Stimulated activated CD4-positive, alpha-beta T cell treated with anti-CD3 and anti-CD28 coated beads, TNF-alpha, amount 100 ng/mL, for 1 hour (primary cell): ENCODE data around the gene WWOX.

Experiments used
- DNase-seq, 3 donors: peaks; one replicate each; pipeline ENCODE4 v3.0.0-alpha.2; 2020; ENCODE audit warnings: low read depth in 3 of 3, low spot score in 1 of 3

WWOX gene

GRCh38 chr16:79173919-79174318, 1074.5 kb downstream of the WWOX start:
- no peak for DNase-seq

- DNase-seq = no peak
Observed at GRCh38 chr16:79175286-79176057, 1076.0 kb downstream of the WWOX start.

- no peak for DNase-seq
Observed at GRCh38 chr16:79177018-79177417, 1077.6 kb downstream of the WWOX start.

GRCh38 chr16:79181419-79181818, 1082.0 kb downstream of the WWOX start:
- DNase-seq = no peak

- no peak for DNase-seq
Observed at GRCh38 chr16:79182616-79183015, 1083.2 kb downstream of the WWOX start.

- no peak for DNase-seq
Observed at GRCh38 chr16:79183571-79183970, 1084.1 kb downstream of the WWOX start.

- no peak for DNase-seq
Observed at GRCh38 chr16:79184464-79185030, 1085.1 kb downstream of the WWOX start.

GRCh38 chr16:79185711-79186110, 1086.3 kb downstream of the WWOX start:
- no peak for DNase-seq

- no peak for DNase-seq
Observed at GRCh38 chr16:79186196-79186595, 1086.7 kb downstream of the WWOX start.

- DNase-seq = no peak
Observed at GRCh38 chr16:79188115-79188738, 1088.8 kb downstream of the WWOX start.

GRCh38 chr16:79188739-79189122, 1089.3 kb downstream of the WWOX start:
- DNase-seq = no peak

GRCh38 chr16:79190542-79190941, 1091.1 kb downstream of the WWOX start:
- DNase-seq = no peak

- DNase-seq = no peak
Observed at GRCh38 chr16:79191933-79192332, 1092.5 kb downstream of the WWOX start.

- DNase-seq = no peak
Observed at GRCh38 chr16:79192904-79193303, 1093.5 kb downstream of the WWOX start.

- no peak for DNase-seq
Observed at GRCh38 chr16:79194291-79194690, 1094.8 kb downstream of the WWOX start.

GRCh38 chr16:79195938-79196337, 1096.5 kb downstream of the WWOX start:
- no peak for DNase-seq

- no peak for DNase-seq
Observed at GRCh38 chr16:79201436-79201835, 1102.0 kb downstream of the WWOX start.

- DNase-seq = no peak
Observed at GRCh38 chr16:79202977-79203376, 1103.5 kb downstream of the WWOX start.

- no peak for DNase-seq
Observed at GRCh38 chr16:79204486-79204885, 1105.0 kb downstream of the WWOX start.

GRCh38 chr16:79206889-79207288, 1107.4 kb downstream of the WWOX start:
- DNase-seq = no peak

GRCh38 chr16:79209308-79209707, 1109.9 kb downstream of the WWOX start:
- no peak for DNase-seq

GRCh38 chr16:79210607-79211006, 1111.2 kb downstream of the WWOX start:
- no peak for DNase-seq

- no peak for DNase-seq
Observed at GRCh38 chr16:79211586-79211985, 1112.1 kb downstream of the WWOX start.
